Right lobe of liver (tissue), 4 donors: ENCODE measurements around the gene SH3BP4.

ENCODE experiments used
- POLR2A ChIP-seq: fragments of 450-650 bp; IDR thresholded peaks from one replicate; pipeline ENCODE4 v1.6.1; 2017; ENCODE audit warnings: antibody characterized with exemption, mild to moderate bottlenecking
- TF ChIP-seq, protein P1 (sequence below), 4 donors: fragments of 200-600 bp in 3 of 4; fragments of 450-650 bp in 1 of 4; IDR thresholded peaks; one replicate each; pipeline versions ENCODE4 v1.5.1 to v1.8.0; 2016 to 2022; ENCODE audit warnings: antibody characterized with exemption in 4 of 4, mild to moderate bottlenecking in 2 of 4
- donor health status: DM: no; HTN: no; CAD: no.
- donor health status: DM: no; HTN: no; CAD: no.
- donor health status: DM: no; HTN: yes; CAD: no.

DNA sequence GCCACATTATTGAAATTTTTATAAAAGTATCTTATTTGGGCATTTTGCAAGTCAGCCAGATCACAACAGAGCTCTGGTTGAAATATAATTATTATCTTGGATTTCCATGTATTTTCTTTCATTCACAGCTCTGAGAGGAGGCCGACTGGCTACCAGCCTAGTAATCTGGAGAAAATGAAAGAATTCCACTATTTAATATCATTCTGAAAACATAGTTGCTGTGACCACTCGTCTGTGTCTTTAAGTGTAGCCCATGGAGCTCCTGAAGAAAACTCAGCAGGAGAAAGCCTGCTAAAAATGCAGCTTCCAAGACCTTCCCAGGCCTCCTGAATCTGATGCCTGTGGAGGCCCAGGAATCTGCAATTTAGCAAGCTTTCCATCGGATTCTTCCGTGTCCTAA is 114.7 kb downstream of the SH3BP4 start:
- TF ChIP-seq, protein P1, sequence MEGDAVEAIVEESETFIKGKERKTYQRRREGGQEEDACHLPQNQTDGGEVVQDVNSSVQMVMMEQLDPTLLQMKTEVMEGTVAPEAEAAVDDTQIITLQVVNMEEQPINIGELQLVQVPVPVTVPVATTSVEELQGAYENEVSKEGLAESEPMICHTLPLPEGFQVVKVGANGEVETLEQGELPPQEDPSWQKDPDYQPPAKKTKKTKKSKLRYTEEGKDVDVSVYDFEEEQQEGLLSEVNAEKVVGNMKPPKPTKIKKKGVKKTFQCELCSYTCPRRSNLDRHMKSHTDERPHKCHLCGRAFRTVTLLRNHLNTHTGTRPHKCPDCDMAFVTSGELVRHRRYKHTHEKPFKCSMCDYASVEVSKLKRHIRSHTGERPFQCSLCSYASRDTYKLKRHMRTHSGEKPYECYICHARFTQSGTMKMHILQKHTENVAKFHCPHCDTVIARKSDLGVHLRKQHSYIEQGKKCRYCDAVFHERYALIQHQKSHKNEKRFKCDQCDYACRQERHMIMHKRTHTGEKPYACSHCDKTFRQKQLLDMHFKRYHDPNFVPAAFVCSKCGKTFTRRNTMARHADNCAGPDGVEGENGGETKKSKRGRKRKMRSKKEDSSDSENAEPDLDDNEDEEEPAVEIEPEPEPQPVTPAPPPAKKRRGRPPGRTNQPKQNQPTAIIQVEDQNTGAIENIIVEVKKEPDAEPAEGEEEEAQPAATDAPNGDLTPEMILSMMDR (IDR thresholded peaks at IDR 0.05) = no peak
- TF ChIP-seq POLR2A = no peak
